GM19023 (cell line): ENCODE measurements around the gene ACTL7A.
"Not testable (repeated sequence)": the region's sequence is repeated elsewhere in the genome, so short reads cannot be mapped to it uniquely, and the experiment has no call there.

ENCODE experiments used
- ATAC-seq: cut with Tn5 transposase; IDR thresholded peaks from one replicate; pipeline ENCODE4 v1.9.1; 2021; ENCODE audit warnings: mild to moderate bottlenecking, moderate library complexity; ENCODE audit not compliant: unreplicated experiment

ACTL7A gene

GRCh38 chr9:108861997-108862396 lies at the start of gene ACTL7A:
TSS of gene ACTL7A (plus strand) at chr9:108862266. CDS start at chr9:108862323, 57 bp downstream.
- ATAC-seq: no peak

- ATAC-seq: no peak
These were observed 49.6 kb upstream of the ACTL7A start for GRCh38 chr9:108812396-108813025.

GRCh38 chr9:108813951-108814601 lies 48.0 kb upstream of the ACTL7A start:
- no peak for ATAC-seq

GRCh38 chr9:108815156-108815555 lies 46.9 kb upstream of the ACTL7A start:
- no peak for ATAC-seq

GRCh38 chr9:108816037-108816436 lies 46.0 kb upstream of the ACTL7A start:
- no peak for ATAC-seq

- ATAC-seq: no peak
These were observed 38.2 kb upstream of the ACTL7A start for GRCh38 chr9:108823829-108824228.

- ATAC-seq: no peak
These were observed 31.8 kb upstream of the ACTL7A start for GRCh38 chr9:108830272-108830671.

GRCh38 chr9:108831496-108832178 lies 30.4 kb upstream of the ACTL7A start:
- ATAC-seq: no peak

GRCh38 chr9:108832179-108832500 lies 29.9 kb upstream of the ACTL7A start:
- no peak for ATAC-seq

GRCh38 chr9:108834959-108835665 lies 27.0 kb upstream of the ACTL7A start:
- no peak for ATAC-seq

- ATAC-seq: no peak
These were observed 26.2 kb upstream of the ACTL7A start for GRCh38 chr9:108835831-108836230.

- ATAC-seq: no peak
These were observed 25.7 kb upstream of the ACTL7A start for GRCh38 chr9:108836319-108836718.

GRCh38 chr9:108836781-108837180 lies 25.3 kb upstream of the ACTL7A start:
- no peak for ATAC-seq

- no peak for ATAC-seq
These were observed 24.5 kb upstream of the ACTL7A start for GRCh38 chr9:108837530-108837929.

GRCh38 chr9:108838017-108838416 lies 24.0 kb upstream of the ACTL7A start:
- ATAC-seq: no peak

- not testable (repeated sequence) for ATAC-seq
These were observed 22.5 kb upstream of the ACTL7A start for GRCh38 chr9:108839561-108839960.

- ATAC-seq: no peak
These were observed 19.3 kb upstream of the ACTL7A start for GRCh38 chr9:108842610-108843295.

GRCh38 chr9:108844391-108844790 lies 17.7 kb upstream of the ACTL7A start:
- ATAC-seq: no peak

- no peak for ATAC-seq
These were observed 17.2 kb upstream of the ACTL7A start for GRCh38 chr9:108844856-108845255.

GRCh38 chr9:108845507-108845906 lies 16.6 kb upstream of the ACTL7A start:
- no peak for ATAC-seq

- no peak for ATAC-seq
These were observed 16.1 kb upstream of the ACTL7A start for GRCh38 chr9:108845947-108846346.
